Neutrophil (primary cell): ENCODE results near the gene LRRC30.

Source experiments
- H3K27ac ChIP-seq: fragments of 200-600 bp; sonication (generic); 2 replicates; pipeline ENCODE4 v1.5.1; 2016; ENCODE audit warnings: mild to moderate bottlenecking, moderate library complexity
- H3K27me3 ChIP-seq: fragments of 200-600 bp; sonication (generic); 2 replicates; pipeline ENCODE4 v1.6.0; 2016; ENCODE audit warnings: mild to moderate bottlenecking
- H3K36me3 ChIP-seq: fragments of 200-600 bp; sonication (generic); 2 replicates; pipeline ENCODE4 v1.5.1; 2017
- H3K4me1 ChIP-seq, 2 experiments: fragments of 200-600 bp in 1 of 2; sonication (generic) in 1 of 2; 1 replicate in 1 of 2; 2 replicates in 1 of 2; pipeline versions ENCODE4 v1.5.1 to v1.6.1; 2013 to 2016; ENCODE audit warnings: low read depth in 1 of 2, low read length in 1 of 2, mild to moderate bottlenecking in 1 of 2, moderate library complexity in 1 of 2; ENCODE audit not compliant: control insufficient read depth in 1 of 2, insufficient read depth in 1 of 2
- H3K4me3 ChIP-seq, 2 experiments: fragments of 200-600 bp in 1 of 2; sonication (generic) in 1 of 2; 1 replicate in 1 of 2; 2 replicates in 1 of 2; pipeline ENCODE4 v1.5.1; 2013 to 2016; ENCODE audit warnings: low read depth in 1 of 2, low read length in 1 of 2, mild to moderate bottlenecking in 1 of 2, moderate library complexity in 1 of 2
- H3K9me3 ChIP-seq: fragments of 200-600 bp; sonication (generic); 2 replicates; pipeline ENCODE4 v1.5.1; 2016
- TF ChIP-seq, protein P1 (sequence below): fragments of 200-600 bp; sonication (generic); IDR thresholded peaks from 2 replicates; pipeline ENCODE4 v1.5.1; 2016; ENCODE audit warnings: antibody characterized with exemption

LRRC30 gene

DNA sequence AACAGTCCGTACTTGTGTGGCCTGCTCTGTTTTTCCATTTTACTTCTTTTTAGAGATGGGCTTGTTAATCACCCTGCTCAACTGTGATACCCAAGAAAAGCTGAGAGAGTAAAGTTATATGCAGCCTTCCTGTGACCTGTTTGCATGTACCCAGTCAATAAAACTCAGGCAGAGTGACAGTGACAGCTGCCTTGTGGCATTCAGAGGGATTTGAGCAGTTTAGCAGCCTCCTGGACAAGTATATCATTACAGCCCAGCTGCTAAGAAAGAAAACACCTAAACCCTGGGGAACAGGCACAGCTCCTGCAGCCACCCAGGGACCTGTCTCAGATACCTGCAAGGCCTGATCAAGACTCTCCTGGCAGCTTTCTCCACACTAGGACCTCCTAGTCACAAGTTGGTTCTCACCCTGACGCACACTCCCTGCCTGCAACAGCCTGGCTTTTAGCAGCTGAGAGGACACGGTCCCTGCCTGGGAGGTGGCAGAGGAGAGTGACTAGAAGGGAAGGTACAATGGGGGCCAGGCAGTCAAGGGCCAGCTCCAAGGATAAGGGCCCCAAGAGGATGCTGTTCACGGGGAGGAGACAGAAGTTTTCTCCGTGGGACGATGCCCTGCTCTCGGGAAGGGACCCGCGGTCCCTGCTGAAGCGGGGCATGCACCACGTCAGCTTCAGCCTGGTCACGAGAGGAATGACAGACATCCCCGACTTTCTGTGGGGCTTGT lies at the start of gene LRRC30:
TSS of gene LRRC30 (plus strand) at position 464 of the 724 bp plus-strand sequence. CDS start at position 514, 50 bp downstream.
- H3K27me3 ChIP-seq, result peaks cover 10% of the 10 kb centered on the region
- TF ChIP-seq, protein P1, sequence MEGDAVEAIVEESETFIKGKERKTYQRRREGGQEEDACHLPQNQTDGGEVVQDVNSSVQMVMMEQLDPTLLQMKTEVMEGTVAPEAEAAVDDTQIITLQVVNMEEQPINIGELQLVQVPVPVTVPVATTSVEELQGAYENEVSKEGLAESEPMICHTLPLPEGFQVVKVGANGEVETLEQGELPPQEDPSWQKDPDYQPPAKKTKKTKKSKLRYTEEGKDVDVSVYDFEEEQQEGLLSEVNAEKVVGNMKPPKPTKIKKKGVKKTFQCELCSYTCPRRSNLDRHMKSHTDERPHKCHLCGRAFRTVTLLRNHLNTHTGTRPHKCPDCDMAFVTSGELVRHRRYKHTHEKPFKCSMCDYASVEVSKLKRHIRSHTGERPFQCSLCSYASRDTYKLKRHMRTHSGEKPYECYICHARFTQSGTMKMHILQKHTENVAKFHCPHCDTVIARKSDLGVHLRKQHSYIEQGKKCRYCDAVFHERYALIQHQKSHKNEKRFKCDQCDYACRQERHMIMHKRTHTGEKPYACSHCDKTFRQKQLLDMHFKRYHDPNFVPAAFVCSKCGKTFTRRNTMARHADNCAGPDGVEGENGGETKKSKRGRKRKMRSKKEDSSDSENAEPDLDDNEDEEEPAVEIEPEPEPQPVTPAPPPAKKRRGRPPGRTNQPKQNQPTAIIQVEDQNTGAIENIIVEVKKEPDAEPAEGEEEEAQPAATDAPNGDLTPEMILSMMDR, result no peak
- H3K4me1 ChIP-seq, result no peaks in the 10 kb centered on the region
- H3K9me3 ChIP-seq, result no peaks in the 10 kb centered on the region
- no peak within 1 kb of the TSS for H3K4me3 ChIP-seq
- no peaks in the 10 kb centered on the region for H3K36me3 ChIP-seq
- no peak within 1 kb of the TSS for H3K27ac ChIP-seq

DNA sequence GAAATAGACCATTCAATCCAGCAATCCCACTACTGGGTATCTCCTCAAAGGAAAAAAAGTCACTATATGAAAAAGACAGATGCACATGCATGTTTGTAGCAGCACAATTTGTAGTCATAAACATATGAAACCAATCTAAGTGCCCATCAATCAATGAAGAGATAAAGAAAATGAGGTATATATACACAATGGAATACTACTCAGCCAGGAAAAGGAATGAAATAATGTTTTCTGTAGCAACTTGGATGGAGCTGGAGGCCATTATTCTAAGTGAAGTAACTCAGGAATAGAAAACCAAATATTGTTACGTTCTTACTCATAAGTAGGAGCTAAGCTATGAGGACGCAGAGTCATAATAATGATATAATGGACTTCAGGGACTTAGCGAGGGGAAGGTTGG lies 45.2 kb upstream of the LRRC30 start:
- H3K9me3 ChIP-seq, result no peaks in the 10 kb centered on the region
- H3K27ac ChIP-seq, result no peak overlapping the region
- no peaks in the 10 kb centered on the region for H3K27me3 ChIP-seq
- TF ChIP-seq, protein P1, result no peak
- no peak overlapping the region for H3K4me3 ChIP-seq
- H3K36me3 ChIP-seq, result no peaks in the 10 kb centered on the region
- H3K4me1 ChIP-seq, result no peaks in the 10 kb centered on the region

DNA sequence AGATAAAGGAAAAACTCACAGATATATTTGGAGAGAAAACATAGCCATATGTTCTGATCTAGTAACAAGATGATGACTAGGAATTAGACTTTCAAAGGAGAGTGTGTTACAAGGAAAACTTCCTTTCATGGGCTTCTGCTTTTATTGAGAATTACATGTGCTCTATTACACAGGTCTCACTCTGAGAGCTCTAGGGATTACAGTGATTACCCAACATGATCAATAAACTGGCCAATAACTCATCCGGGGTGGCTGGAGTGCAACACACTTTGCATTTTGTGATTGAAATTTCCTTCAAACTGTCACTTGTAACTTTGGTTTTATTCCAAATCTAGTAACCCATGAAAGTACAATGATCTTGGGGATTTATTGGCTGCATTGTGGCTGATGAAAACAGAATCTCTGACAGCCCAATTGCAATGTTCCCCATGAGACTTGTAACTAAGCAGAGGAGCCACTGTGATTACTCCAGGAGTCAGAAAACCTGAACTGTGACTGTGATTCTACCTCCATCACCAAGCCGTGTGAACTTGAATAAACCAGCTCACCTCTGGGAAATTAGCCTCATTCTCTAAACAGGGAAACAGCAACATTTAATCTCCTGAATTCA lies 40.2 kb upstream of the LRRC30 start:
- no peak overlapping the region for H3K27ac ChIP-seq
- TF ChIP-seq, protein P1, result no peak
- no peaks in the 10 kb centered on the region for H3K36me3 ChIP-seq
- H3K9me3 ChIP-seq, result no peaks in the 10 kb centered on the region
- no peaks in the 10 kb centered on the region for H3K27me3 ChIP-seq
- H3K4me1 ChIP-seq, result no peaks in the 10 kb centered on the region
- H3K4me3 ChIP-seq, result no peak overlapping the region

DNA sequence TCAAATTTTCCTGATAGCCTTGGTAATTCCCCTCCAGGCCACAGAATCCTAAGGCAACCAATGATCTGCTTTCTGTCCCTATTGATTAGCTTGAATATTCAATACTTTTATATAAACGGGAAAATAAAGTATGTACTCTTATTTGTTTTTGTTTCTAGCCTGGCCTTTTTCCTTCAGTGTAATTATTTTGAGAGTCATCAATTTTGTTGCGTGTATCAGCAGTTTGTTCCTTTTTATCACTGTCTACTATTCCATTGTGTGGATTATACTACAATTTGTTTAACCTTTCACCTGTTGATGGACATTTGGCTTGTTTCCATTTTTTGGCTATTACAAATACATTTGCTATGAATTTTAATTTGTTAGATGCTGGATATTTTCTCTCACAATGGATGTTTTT lies 39.2 kb upstream of the LRRC30 start:
- Histone ChIP-seq H3K36me3 (no peaks in the 10 kb centered on the region), H3K27me3 (no peaks in the 10 kb centered on the region), H3K27ac (no peak overlapping the region), H3K4me1 (no peaks in the 10 kb centered on the region), H3K9me3 (no peaks in the 10 kb centered on the region), H3K4me3 (no peak overlapping the region)
- TF ChIP-seq, protein P1, result no peak

DNA sequence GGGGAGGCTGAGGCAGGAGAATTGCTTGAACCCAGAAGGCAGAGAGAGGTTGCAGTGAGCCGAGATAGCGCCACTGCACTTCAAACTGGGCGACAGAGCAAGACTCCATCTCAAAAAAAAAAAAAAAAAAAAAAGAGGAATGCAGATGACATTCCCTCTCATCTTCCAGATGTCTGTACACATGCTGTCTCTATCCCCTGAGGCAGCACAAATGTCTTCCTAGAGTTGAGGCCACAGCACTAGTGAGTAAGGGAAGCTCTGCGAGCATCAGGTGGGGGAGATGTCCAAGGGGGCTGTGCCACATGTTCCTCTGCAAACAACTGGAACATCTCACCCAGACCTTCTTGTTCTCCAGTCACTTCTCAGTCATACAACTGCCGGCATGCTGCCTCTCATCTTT lies 35.6 kb upstream of the LRRC30 start:
- Histone ChIP-seq H3K36me3 (no peaks in the 10 kb centered on the region), H3K9me3 (no peaks in the 10 kb centered on the region), H3K4me3 (no peak overlapping the region), H3K27ac (no peak overlapping the region), H3K4me1 (no peaks in the 10 kb centered on the region), H3K27me3 (no peaks in the 10 kb centered on the region)
- TF ChIP-seq, protein P1, result no peak
